ENCODE results near the gene RBPJ. TPM values are rescaled to one million over a fixed set of nuclear protein-coding genes. Genes with fewer than 3 reads are reported as not detected.

Gene RBPJ
- polyA plus RNA-seq, 3 donors, result 75.3 to 177 (median 128) TPM

- Histone ChIP-seq H3K4me1 (ENCODE audit: control insufficient read depth in 1 of 2, insufficient read depth in 2 of 2, low read length in 2 of 2) (peaks cover 41 to 46% of the 10 kb centered on the region in 2 donors), H3K27ac (ENCODE audit: low read depth in 1 of 2, low read length in 2 of 2) (peak overlapping the region in 1 of 2 donors; percentile 99), H3K36me3 (replicated peaks in 1 of 2; ENCODE audit: control insufficient read depth in 1 of 2, insufficient read depth in 2 of 2, low read length in 2 of 2) (no peaks in the 10 kb centered on the region), H3K9me3 (replicated peaks in 1 of 2; ENCODE audit: control insufficient read depth in 1 of 2, insufficient read depth in 1 of 2, low read length in 2 of 2) (no peaks in the 10 kb centered on the region), H3K4me2 (replicated peaks; ENCODE audit: extremely low read depth, low read length, poor library complexity, severe bottlenecking) (no peak overlapping the region), H3K79me2 (ENCODE audit: insufficient read depth, low read length) (no peaks in the 10 kb centered on the region), H3K27me3 (ENCODE audit: control insufficient read depth in 2 of 2, insufficient read depth in 2 of 2, low read length in 2 of 2) (no peaks in the 10 kb centered on the region), H4K20me1 (ENCODE audit: insufficient read depth, low read length) (no peaks in the 10 kb centered on the region), H3K4me3 (replicated peaks in 1 of 3; ENCODE audit: low read depth in 2 of 3, low read length in 3 of 3) (no peak overlapping the region), H2AFZ (ENCODE audit: insufficient read depth, low read depth, low read length, poor library complexity, severe bottlenecking) (no peak overlapping the region), H3K9ac (ENCODE audit: insufficient read depth, low read length, poor library complexity, severe bottlenecking) (no peak overlapping the region)
- Mint-ChIP-seq H3K27ac (no peak overlapping the region), H3K9me3 (no peaks in the 10 kb centered on the region), H3K4me3 (no peak overlapping the region), H3K27me3 (ENCODE audit: low read depth in 3 of 3) (no peaks in the 10 kb centered on the region), H3K4me1 (peaks cover 30% of the 10 kb centered on the region), H3K36me3 (peaks cover 0 to 7% of the 10 kb centered on the region in 2 donors)
- intact Hi-C loops (cut with micrococcal nuclease), result no loop called here
- TF ChIP-seq CTCF (IDR thresholded peaks at IDR 0.05), result no peak
- DNase-seq, result no peak
- WGBS (ENCODE audit: insufficient coverage), result no CpG with 5 or more reads among the region's 3 CpGs
These were observed 30.5 kb upstream of the RBPJ start for GRCh38 chr4:26290321-26290720.

DNA sequence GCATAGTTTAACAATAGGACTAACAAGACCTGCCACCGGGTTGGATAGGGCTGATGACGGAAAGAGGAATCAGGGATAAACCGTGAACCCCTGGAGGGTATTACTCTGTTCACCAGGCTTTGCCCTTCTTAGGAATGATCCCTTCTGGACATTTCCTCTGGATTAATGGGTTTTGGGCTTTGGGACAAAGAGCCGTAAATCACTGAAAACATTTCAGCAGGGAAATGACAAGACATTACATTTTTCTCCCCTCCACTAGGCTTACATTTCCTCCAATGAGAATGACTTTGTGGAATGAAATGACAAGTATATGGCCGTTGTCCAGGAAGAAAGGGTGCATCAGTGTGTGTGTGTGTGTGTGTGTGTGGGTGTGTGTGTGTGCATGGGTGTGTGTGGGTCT is 25.9 kb upstream of the RBPJ start:
- Mint-ChIP-seq H3K4me1 (peaks cover 21% of the 10 kb centered on the region), H3K4me3 (no peak overlapping the region)
- intact Hi-C loops (cut with micrococcal nuclease), result no loop called here

More for the DNA sequence above, 25.9 kb upstream of the RBPJ start:
- Histone ChIP-seq H3K9me3 (replicated peaks in 1 of 2; ENCODE audit: control insufficient read depth in 1 of 2, insufficient read depth in 1 of 2, low read length in 2 of 2) (no peaks in the 10 kb centered on the region), H4K20me1 (ENCODE audit: insufficient read depth, low read length) (no peaks in the 10 kb centered on the region), H3K9ac (ENCODE audit: insufficient read depth, low read length, poor library complexity, severe bottlenecking) (no peak overlapping the region), H3K27me3 (ENCODE audit: control insufficient read depth in 2 of 2, insufficient read depth in 2 of 2, low read length in 2 of 2) (no peaks in the 10 kb centered on the region), H3K4me1 (ENCODE audit: control insufficient read depth in 1 of 2, insufficient read depth in 2 of 2, low read length in 2 of 2) (peaks cover 15 to 26% of the 10 kb centered on the region in 2 donors), H3K4me2 (replicated peaks; ENCODE audit: extremely low read depth, low read length, poor library complexity, severe bottlenecking) (no peak overlapping the region), H3K4me3 (replicated peaks in 1 of 3; ENCODE audit: low read depth in 2 of 3, low read length in 3 of 3) (no peak overlapping the region), H3K36me3 (replicated peaks in 1 of 2; ENCODE audit: control insufficient read depth in 1 of 2, insufficient read depth in 2 of 2, low read length in 2 of 2) (no peaks in the 10 kb centered on the region), H2AFZ (ENCODE audit: insufficient read depth, low read depth, low read length, poor library complexity, severe bottlenecking) (no peak overlapping the region), H3K79me2 (ENCODE audit: insufficient read depth, low read length) (no peaks in the 10 kb centered on the region), H3K27ac (ENCODE audit: low read depth in 1 of 2, low read length in 2 of 2) (no peak overlapping the region)
- Mint-ChIP-seq H3K27ac (no peak overlapping the region), H3K9me3 (no peaks in the 10 kb centered on the region), H3K36me3 (peaks cover 0 to 2% of the 10 kb centered on the region in 2 donors), H3K27me3 (ENCODE audit: low read depth in 3 of 3) (peaks cover 0 to 1% (median 0%) of the 10 kb centered on the region in 3 donors)
- no peak for TF ChIP-seq CTCF (IDR thresholded peaks at IDR 0.05)
- no peak for DNase-seq
- 79% methylated on average over 4 of the region's 5 CpGs for WGBS (ENCODE audit: insufficient coverage)
